Activated CD8-positive, alpha-beta memory T cell treated with anti-CD3 and anti-CD28 coated beads, Interleukin-2, amount 50 U/mL, for 1 hour (primary cell): ENCODE data around the gene SLC25A19.

Experiments used
- DNase-seq: peaks from one replicate; pipeline ENCODE4 v3.0.0-alpha.2; 2020; ENCODE audit errors: extremely low read depth

SLC25A19 gene

DNA sequence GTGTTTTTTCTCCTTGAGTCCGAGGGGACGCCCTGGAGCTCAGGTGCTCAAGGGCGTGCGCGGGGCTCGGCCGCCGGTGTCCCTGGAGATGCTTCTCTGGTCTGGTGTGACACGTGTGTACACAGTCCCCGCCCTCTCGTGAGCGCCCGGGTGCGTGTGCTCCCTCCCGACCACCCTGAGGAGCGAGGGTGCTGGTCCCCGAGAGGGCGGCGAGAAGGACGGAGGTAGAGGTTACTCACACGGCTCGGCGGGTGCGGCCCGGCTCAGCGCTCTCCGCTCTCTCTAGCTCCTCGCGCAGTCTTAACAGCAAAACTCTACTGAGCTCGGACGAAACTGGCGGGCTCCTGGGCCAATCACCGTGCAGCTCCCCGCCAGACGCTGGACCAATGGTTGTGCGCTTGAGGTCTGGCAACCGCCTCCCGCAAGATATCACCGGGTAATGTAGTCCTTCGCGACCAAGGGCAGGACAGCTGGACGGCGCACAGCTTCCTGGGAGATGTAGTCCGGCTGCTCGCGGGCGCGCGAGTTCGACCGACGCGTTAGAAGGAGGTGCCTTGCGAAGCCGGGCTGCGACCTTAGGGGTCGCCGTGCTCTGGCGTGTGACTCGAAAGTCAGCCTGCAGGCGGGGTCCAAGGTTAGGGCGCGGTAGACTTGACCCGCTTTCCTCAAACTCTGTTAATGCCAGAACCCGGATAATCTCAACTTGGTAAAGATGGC is at the start of gene SLC25A19:
SLC25A19 (minus strand) TSS at position 319 of the 717 bp plus-strand sequence. CDS start 2,669 bp downstream, outside the sequence.
- DNase-seq: peak; percentile 95

DNA sequence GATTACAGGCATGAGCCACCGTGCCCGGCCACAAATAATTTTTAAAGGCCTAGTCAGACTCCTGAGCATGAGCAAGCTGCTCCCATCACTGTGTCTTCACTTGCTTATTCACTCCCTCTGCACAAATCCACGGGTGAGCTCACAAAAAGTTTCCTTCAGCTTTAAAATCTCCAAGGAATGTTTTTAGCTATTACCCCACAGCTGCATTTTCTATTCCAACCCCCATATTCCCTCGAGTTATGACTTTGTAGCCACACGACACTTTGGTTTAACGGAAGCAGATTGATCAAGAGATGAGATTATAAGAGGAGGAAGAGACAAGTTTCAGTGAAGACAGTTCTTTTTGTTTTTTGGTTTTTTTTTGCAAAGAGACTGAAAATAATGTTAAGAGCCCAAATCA is 49.1 kb upstream of the SLC25A19 start:
- DNase-seq: no peak

DNA sequence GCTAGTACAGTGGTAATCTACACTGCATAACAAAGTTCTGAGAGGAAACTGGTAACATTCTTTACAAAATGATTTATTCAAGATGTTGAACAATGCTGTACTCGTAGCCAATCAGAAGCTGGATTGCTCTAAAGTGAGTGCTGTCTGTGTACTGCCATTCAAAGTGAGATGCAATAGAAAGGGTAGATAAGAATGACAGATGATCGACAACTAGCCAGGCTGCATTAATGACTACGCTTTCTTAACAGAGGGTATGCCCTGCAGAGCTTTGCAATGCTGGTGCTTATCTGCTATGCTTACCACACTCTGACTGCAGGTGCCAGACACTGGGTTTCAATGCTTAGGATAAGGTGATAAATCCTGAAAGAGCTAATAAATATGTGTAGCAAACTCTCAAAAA is 46.1 kb upstream of the SLC25A19 start:
- no peak for DNase-seq

DNA sequence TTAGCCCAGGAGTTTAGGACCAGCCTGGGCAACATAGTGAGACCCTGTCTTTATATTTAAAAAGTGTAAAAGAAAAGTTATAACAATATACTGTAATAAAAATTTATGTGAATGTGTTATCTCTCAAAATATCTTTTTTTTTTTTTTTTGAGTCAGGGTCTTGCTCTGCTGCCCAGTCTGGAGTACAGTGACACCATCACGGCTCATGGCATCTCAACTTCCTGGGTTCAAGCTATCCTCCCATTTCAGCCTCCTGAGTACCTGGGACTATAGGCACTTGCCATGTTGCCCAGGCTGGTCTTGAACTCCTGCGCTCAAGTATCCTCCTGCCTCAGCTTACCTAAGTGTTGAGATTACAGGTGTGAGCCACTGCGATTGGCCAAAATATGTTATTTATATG is 45.5 kb upstream of the SLC25A19 start:
- no peak for DNase-seq

DNA sequence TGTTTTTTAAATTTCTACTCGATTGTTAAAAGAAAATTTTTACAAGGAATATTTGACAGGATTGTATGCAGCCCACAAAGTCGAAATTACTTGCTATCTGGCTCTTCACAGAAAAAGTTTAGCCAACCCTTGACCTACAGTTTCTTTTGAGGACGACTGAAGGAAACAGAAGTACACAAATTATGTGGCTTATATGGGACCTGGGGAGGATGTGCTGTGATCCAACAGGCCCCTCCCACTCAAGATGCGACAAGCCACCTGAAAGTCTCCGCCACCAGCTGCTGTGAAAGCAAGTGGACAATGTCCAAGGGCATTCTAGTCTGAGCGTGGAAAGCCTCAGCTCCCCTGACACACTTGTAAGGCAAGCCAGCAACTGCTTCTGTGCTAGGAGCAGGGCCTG is 42.4 kb upstream of the SLC25A19 start:
- DNase-seq: no peak

DNA sequence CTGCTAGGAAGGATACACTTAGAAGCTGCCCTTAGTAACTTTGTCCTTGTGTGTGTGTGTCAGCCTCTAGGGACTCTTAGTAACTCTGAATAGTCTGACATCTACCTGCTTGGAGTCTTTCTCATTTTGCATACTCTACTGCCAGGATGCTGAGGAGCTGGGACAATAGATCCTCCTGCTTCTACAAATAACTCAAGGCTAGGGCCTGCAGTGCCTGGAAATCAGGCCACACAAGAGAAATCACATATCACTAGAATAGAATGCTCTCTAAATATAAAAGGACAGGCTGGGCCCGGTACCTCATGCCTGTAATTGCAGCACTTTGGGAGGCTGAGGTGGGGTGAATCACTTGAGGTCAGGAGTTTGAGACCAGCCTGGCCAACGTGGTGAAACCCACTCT is 38.5 kb upstream of the SLC25A19 start:
- no peak for DNase-seq

DNA sequence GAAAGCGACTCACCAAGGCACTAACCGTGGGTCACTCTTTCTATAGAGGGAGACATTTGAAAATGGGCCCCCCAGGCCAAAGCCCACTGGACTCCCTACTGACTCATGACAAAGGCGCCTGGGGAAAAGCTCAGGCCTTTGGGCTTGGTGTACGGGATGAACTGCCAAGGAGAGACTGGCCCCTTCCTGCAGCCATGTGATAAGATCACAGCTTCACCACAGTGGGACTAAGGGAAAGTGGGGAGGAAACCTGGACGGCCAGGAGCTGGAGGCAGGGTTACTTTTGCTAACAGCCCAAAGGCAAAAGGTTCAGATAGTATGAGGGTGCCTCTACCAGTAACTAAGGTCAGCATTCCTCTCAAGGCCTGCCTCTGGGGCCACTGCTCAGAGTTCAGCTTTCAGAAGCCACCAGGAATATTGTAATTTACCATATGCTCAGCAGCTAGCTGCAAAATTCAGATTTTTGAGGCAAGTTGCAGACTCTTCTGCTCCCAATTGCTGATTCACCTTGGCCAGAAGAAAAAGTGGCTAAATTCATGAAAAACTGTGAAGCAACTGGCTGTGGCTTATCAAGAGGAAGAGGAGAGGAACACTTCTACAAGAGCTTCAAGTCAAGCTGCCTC is 37.1 kb upstream of the SLC25A19 start:
- no peak for DNase-seq

DNA sequence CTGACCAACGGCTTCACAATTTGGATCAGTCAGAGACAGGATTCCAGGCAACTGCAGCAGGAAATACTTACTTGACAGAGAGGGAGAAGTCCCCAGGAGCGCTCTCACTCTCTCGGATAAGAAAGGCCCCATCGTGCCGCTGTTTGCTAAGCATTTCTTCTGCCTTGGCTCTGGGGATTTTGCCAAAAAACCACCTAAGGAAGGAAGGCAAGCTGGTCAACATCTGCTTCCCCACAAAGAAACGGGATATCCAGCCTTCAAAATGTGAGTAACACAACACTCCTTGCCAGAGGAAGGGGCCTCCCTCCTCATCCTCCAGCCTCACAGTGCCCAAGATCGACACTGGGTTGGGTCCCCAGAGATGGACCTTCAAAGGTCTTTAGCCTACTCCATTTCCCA is 36.6 kb upstream of the SLC25A19 start:
- no peak for DNase-seq

DNA sequence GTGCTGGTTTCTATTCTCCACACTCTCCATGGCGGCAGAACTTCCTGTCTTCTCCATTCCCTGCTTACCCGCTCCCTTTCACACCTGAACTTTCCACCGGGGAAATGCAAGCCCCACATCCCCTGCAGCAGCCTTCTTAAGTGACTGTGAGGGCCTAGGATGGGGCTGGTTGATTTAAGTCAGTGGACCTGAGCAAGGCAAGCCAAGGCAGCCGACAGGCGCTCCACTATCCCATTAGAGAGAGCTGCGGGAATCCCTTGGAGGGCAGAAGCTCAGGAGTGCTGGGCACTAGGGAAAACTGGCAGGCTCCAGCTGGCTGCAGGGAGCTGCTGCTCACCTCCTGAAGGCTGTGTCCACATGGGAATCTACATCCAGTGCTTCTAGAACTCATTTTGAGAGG is 36.1 kb upstream of the SLC25A19 start:
- DNase-seq: no peak

DNA sequence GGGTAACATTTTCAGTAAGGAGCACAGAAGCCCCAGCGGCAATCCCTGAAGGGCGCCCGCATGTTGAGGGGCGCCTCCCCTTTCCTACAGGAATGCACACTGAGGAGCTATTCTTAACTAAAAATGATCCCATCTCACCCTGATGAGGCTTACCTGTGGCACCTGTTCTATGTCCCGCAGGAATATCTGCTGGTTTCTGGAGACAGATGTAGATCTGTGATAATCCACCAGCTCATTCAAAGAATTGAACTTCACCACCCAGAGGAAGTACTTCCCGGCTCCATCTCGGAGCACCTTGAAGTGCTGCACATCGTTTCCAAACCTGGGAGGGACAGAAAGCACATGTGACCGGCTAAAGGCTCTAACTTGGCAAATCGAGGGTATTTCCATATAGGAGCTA is 32.3 kb upstream of the SLC25A19 start:
- no peak for DNase-seq

DNA sequence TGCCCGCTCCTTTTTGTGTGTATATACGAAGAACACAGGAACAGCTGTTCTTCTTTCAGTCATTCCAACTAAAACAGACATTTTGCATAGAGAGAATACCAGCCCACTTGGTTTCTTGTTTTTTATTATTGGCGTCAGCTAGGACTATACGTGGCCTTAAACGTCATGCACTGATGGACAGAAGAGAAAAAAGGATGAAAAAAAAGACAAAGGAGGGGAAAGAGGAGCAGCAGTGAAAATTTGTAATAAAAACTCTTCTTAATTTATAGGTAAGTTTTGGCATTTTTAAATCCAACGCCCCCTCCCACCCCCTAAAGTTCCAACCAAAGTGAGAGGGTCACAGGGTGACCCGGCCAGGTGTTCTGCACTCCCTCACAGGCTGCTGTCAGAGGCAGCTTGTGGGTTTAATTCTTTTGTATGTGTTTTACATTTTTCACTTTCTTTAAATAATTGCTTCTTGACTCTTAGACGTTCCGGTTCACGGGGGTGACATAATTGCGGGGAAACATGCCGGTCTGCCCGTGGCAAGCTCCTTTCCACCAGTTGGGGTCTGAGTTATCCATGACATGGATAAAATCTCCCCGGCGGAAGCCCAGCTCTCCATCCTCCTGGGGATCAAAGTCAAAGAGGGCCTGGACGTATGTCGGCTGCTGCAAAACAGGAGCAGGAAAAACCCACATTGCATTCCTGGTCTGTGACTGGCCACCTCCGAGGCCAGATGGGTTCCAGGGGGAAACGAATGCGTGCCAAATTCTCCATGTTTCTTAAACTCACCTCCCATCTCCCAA is 30.9 kb upstream of the SLC25A19 start:
- DNase-seq: no peak

DNA sequence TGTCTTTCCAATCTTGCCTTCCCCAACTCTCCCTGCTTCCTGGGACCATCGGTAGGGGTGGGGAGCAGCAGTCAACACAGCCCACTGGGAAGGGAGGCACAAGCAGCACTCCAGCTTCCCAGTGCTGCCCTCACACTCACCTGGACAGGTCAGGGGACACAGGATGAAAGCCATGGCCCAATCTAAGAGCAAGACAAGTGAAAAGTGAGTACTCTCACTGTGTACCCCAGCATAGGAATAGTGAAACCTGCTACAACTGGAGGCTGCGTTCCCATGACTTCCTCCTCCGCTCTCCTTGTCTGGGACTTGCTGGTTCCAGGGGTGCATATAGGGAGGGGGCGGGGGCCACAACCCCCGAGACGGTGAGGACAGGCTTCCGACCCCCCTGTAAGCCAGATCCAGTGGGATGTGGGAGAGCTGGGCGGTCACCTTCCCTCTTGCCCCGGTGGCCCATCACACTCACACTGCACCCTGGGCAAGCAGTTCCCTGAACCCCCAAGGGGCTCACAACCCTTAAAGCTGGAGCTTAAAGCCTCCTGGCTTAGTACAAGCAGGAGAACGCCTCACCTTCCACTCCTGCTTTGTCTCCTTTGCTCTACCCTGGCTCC is 29.5 kb upstream of the SLC25A19 start:
- no peak for DNase-seq

DNA sequence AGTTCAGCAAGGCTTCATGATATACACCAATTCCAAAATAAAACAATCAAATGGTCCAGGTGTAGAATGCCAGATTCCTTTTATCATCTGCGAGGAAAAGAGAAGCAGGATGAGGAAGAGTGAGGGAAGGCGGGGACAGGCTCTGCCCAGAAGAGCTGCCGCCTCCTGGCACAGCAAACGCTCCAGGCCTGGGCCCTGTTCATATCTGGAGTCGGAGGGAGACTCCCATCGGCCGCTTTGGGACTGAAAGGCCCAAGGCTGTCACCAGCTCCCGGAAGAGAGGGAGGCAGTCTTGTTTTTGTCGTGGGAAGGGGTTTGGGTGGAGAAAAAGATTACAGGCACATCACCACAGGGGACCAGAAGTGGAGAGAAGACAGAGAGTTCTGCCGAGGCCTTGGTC is 29.0 kb upstream of the SLC25A19 start:
- DNase-seq: no peak

DNA sequence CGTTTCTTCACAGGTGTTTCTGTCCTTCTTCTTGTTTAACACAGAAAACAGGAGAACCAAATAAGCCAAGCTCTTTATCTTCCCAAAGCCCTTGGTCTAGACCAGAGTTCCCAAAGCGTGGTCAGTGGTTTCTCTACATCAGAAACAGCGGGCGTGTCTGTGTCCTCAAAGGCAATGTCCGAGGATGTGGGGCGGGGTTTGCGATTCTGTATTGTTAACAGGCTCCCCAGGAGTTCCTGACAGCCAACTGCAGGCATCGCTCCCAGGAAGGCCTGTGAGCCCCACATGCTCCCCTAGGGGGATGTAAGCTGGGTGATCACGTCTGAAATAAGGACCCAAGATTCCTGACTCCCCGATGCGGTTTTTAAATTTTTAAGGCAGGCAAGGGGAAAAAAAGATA is 28.4 kb upstream of the SLC25A19 start:
- no peak for DNase-seq

DNA sequence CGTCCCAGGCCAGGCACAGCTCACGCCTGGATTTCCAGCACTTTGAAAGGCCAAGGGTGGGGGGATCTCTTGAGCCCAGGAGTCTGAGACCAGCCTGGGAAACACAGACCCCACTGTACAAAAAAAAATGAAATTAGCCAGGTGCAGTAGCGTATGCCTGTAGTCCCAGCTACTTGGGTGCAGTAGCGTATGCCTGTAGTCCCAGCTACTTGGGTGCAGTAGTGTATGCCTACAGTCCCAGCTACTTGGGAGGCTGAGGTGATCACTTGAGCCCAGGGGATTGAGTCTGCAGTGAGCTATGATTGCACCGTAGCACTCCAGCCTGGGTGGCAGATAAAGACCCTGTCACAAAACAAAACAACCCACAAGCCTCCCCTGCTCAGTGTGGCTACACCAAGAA is 27.0 kb upstream of the SLC25A19 start:
- DNase-seq: no peak

DNA sequence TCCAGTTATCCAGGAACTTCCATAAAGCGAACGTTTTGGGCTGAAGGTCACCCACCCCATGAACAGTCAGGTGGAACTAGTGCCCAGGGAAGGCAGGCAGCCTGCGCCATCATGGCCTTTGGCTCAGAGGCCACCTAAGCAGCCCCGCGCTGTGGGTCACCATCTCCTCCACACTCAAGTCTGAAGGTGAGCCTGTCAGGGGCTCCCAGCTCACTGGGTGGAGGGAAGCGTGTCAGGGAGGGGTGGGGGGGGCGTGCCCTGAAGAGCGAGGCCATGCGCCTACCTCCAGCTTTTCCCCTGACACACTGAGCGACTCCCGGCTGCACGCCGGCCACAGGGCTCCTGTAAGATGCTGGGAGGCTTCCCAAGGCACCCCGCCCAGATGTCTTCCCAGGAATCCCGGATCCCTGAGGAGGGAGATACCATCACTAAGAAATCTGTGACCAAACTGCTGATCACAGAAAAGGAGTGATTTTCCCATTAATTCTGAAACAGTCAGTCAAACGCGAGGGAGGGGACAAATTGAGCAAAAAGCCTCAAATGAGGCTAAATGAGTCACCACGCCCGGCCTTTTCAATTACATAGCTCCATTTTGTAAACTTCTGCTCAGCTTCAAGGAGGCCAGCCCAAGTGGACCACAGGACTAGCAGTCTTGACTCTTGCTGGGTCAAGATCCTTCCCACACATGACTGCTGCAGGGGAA is 26.5 kb upstream of the SLC25A19 start:
- DNase-seq: no peak

DNA sequence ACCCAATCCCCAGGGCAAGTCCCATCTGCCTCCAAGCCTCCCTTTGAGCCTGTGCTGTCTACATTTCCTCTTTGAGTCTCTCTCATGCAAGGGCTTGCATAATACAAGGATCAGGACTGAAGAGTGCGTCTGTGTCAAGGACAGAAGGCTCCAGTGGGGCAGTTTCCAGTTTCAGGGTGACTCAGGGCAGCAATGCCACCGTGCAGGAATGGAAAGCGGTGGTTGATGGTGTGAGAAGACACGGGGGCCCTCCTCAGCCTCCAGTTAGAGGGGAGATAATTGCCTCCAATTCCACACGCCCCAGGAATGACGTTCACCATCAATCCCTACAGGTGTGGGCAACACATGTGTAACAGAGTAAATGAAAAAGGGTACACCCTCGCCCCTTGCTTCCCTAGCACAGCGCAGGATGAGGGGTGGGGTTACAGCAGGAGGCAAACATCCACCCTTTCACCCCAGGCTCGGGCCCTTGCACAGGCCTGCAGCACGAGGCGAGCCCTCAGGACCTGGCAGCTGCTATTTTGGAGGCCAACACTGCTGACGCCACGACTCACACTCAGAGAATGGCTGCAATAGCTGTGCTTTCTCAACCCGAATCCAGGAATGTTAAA is 24.8 kb upstream of the SLC25A19 start:
- no peak for DNase-seq

DNA sequence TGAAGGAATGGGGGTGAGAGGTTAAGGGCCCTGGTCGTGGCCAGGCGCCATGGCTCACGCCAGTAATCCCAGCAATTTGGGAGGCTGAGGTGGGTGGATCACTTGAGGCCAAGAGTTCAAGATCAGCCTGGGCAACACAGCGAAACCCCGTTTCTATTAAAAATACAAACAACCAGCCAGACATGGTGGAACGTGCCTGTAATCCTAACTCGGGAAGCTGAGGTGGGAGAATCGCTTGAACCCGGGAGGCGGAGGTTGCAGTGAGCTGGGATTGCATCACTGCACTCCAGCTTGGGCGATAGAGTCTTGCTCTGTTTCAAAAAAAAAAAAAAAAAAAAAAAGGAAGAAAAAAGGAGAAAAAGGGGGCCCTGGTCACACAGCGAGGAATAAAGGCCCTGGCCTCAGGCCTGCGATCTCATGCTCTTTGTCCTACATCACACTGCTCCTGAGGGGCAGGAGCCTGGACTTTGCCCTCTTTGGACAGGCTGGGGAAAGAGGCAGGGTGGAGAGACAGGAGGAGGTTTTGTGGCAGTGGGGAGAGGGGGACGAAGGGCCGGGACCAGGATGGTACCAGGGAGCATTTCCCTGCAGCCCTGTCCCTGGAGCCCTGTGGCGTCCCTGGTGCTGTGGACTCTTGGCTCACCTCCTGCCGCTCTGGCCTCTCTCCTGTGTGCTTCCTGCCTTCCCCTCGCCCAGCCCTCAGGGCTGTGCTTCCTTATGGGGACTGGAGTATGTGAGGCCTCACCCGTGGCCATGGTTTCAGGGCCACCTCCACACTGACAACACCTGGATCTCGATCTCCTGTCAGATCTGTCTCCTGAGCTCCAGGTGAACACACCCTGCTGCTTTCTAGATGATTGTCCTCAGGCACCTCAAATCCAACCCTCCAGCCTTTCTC is 19.7 kb upstream of the SLC25A19 start:
- no peak for DNase-seq

DNA sequence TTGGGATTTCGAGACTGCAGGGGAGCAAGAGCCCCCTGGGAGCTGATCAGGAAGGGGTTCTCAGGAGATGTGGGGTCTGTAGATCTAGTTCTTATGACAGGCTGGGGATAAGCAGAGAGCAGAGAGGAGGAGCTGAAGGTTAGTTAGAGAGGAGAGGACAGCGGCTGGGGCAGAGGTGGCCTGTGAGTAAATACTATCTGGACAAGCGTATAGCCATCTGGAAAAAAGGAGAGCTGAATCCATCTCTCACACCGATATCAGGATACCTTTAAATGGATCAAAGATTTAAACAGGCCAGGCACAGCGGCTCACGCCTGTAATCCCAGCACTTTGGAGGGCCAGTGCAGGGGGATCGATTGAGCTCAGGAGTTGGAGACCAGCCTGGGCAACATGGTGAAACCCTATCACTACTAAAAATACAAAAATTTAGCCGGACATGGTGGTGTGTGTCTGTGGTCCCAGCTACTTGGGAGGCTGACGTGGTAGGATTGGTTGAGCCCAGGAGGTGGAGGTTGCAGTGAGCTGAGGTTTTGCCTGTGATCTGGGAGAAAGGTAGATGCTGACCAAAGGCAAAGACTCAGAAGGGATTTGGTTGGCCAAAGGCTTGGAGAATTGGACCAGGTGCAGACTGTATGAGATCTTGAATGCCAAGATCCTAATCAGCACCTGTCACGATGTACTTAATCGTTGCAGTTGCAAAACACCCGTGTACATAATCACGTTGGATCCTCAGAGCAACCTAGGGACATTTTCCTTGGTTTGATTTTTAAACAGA is 18.9 kb upstream of the SLC25A19 start:
- no peak for DNase-seq
